ENCODE measurements around the gene ADD1.

- no peak for TF ChIP-seq CTCF (IDR thresholded peaks at IDR 0.05)
- TF ChIP-seq POLR2A (IDR thresholded peaks at IDR 0.05), result no peak
Measured at GRCh38 chr4:2946812-2947600, 103.4 kb downstream of the ADD1 start.
